ENCODE measurements around the gene RPL18A. TPM values are rescaled to one million over a fixed set of nuclear protein-coding genes. Genes with fewer than 3 reads are reported as not detected.

Gene RPL18A
- total and polyA plus RNA-seq, 2 of the 4 experiments (the other 2 are of a cell fraction) = 1,351 to 1,735 TPM

GRCh38 chr19:17861542-17862402, 2.1 kb downstream of the RPL18A start:
- Histone ChIP-seq H3K9me1 (ENCODE audit: insufficient read depth, low read length) (peaks cover 12% of the 10 kb centered on the region; the same call in 1 of the 2 replicates), H2AFZ (replicated peaks; ENCODE audit: low read length, poor library complexity) (no peak overlapping the region), H3K56ac (ENCODE audit: extremely low read depth, insufficient read depth, low read length) (no peak overlapping the region), H2AK5ac (ENCODE audit: low read depth, low read length) (no peak overlapping the region), H3K79me1 (ENCODE audit: low read depth in 1 of 2, low read length in 2 of 2) (peaks cover 12 to 48% of the 10 kb centered on the region in 2 experiments; a peak in 3 of 4 replicates), H3K36me3 (ENCODE audit: control insufficient read depth, insufficient read depth, low read length) (peaks cover 43% of the 10 kb centered on the region), H2BK20ac (ENCODE audit: low read depth, low read length) (no peak overlapping the region), H2BK15ac (ENCODE audit: low read depth, low read length) (no peak overlapping the region), H3K27ac (ENCODE audit: insufficient read depth, low read length) (no peak overlapping the region; the same call in 1 of the 2 replicates), H3K4me2 (ENCODE audit: low read depth, low read length) (peak overlapping the region; percentile 16; the same call in 1 of the 2 replicates), H3K4ac (ENCODE audit: low read depth, low read length) (no peak overlapping the region), H4K91ac (ENCODE audit: insufficient read depth, low read depth, low read length) (no peak overlapping the region), H3K4me1 (ENCODE audit: control insufficient read depth, insufficient read depth, low read length) (peaks cover 7% of the 10 kb centered on the region), H4K8ac (ENCODE audit: low read depth in 2 of 2, low read length in 2 of 2) (peak overlapping the region in 1 of 2 experiments; percentile 10; a peak in 1 of 4 replicates), H3K23ac (ENCODE audit: low read depth, low read length) (peak overlapping the region; percentile 31; the same call in 1 of the 2 replicates), H2AK9ac (replicated peaks; ENCODE audit: low read depth, low read length, poor library complexity) (no peak overlapping the region), H3K9ac (ENCODE audit: low read depth, low read length) (peak overlapping the region; percentile 31; the same call in 1 of the 2 replicates), H3K27me3 (ENCODE audit: control insufficient read depth, insufficient read depth, low read length) (no peaks in the 10 kb centered on the region), H3K14ac (replicated peaks; ENCODE audit: low read depth, low read length) (no peak overlapping the region), H2BK5ac (ENCODE audit: low read depth, low read length, poor library complexity, severe bottlenecking) (no peak overlapping the region), H3K4me3 (ENCODE audit: insufficient read depth, low read depth, low read length) (no peak overlapping the region), H3K18ac (ENCODE audit: low read depth, low read length) (no peak overlapping the region), H4K20me1 (ENCODE audit: insufficient read depth, low read length) (peaks cover 62% of the 10 kb centered on the region), H2BK120ac (ENCODE audit: low read depth, low read length) (no peak overlapping the region), H3K9me3 (ENCODE audit: control insufficient read depth, insufficient read depth, low read length) (no peaks in the 10 kb centered on the region), H4K5ac (ENCODE audit: low read depth, low read length) (no peak overlapping the region)
- ChIA-PET POLR2A (ENCODE audit: unreplicated experiment) (no interaction called here), CTCF (interaction anchor here (2.7 kb wide), 1 partner anchor 70 kb away, joined by 15 read pairs; the partner anchor contains the start of gene CCDC124)
- BruUV-seq (replicated peaks) = no TSS peak
- ATAC-seq (ENCODE audit: low read depth) = no peak
- intact Hi-C loops (cut with micrococcal nuclease) = no loop called here
- no peak for DNase-seq
- dilution Hi-C loops (cut with HindIII; ENCODE audit: low sequenced_read_pairs, unreplicated experiment) = no loop called here
- 96% methylated on average over 14 of the region's 23 CpGs; no CpG with 5 or more reads in 1 of the 2 experiments for WGBS, 2 experiments (ENCODE audit: extremely low coverage in 2 of 2, insufficient read length in 1 of 2)
- TF ChIP-seq RAD21 (IDR thresholded peaks at IDR 0.05; ENCODE audit: low read length) = no peak
- in situ Hi-C loops (cut with MboI; ENCODE audit: low sequenced_read_pairs) = no loop called here
